CD4-positive, alpha-beta T cell treated with Interleukin-4 for 4 hours (primary cell): ENCODE results near the gene PLXND1.
"Not testable (repeated sequence)": the region's sequence is repeated elsewhere in the genome, so short reads cannot be mapped to it uniquely, and the experiment has no call there.

ENCODE experiments used
- DNase-seq: peaks from one replicate; pipeline ENCODE4 v3.0.0-alpha.2; 2020

PLXND1 gene

DNA sequence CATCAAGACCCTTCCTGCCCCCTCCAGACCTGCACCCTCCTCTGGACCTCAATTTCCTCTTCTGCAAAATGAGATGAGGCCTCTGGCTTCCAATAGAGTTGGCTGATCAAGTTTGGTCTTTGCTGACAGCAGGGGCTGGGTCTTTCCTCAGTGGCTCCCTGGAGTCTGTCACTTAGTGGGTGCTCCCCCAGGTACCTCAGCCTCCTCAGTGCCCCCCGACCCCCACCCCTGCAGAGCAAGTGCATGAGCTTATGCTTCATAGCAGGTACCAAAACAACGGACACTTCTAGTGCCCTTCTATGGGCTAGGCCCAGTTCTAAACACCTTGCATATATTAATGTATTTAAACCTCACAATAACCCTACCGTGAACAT lies 6.9 kb upstream of the PLXND1 start:
- DNase-seq, result no peak

DNA sequence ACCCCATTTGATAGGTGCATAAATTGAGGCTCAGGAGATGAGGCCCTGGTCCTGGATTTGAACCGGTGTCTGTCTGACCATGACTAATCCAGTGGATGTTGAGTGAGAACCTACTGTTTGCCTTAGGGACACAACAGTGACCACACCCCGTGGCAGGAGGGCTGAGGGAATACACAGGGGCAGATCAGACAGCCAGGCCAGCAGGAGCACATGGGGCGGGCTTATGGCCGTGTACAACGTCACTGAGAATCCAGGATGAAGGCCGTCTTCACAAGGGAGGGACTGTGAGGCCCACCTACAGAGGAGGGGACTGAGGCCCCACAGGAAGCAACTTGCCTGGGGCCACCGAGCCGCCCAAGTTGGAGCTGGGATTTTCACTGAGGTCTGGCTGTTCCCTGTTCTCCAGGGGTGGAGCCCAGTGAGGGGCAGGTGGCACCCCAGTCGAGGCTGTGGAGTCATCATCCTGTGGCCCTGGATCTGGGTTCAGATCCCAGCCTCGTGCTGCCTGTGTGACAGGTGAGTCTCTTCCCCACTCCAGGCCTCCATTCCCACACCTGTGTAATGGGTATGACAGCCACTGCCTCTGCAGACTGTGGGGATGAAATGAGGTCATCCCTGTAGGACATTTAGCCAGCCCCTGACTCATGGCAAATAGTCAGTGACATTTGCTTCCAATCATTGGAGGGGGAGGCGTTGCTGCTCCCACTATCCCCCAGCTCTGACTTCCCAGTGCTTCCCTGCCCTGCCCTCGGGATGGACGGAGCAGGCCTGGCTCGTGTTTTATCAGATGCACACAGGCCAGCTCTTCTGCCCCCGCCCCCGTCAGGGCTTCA lies 6.3 kb upstream of the PLXND1 start:
- DNase-seq, result no peak

DNA sequence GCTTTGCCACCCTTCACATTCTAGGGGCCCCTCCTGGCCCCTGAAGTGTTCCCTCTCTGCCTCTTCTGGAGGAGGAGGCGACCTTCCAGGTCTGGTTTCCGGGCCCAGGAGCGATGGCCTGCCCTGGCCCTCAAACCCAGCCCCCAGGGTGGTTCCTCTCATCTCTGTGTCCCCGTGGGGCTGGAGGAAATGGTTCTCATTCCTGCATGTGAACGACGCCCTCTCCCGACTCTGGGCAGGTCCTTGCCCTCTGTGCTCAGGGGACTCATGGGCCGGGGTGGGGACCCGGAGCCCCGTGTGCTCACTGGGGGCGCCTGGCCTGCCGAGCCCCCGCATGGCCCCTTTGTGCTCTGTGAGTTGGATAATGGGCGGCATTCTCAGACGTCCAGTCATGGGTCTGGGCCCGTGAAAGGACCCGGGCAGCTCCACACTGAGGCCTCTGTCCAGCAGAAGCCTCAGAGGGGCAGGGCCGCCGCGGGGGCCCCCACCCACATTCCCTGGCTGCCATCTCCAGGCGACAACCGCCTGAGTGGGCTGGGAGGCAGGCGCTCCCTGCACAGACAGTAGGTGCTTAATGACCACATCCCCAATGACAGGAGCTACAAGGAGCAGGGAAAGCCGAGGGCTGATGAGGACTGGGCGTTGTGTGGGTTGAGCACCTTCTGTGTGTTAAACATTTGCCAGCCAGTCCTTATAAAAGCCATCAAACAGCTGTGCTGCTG lies 5.5 kb upstream of the PLXND1 start:
- DNase-seq, result no peak

DNA sequence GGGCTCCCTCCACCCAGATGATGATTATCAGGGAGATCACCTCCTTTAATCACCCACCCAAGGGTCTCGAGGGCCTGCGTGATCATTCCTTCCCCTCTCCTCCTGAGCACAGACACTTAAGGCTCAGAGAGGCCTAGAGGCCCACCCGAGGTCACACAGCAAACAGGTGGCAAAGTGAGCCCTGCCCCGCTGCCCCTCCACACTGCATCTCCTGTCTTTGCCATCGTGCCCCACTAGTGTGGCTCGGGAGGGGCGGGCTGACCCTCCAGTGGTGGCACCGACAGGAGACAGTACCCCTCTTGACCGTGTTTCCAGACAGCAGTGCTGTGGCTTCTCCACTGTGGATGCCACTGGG lies 4.9 kb upstream of the PLXND1 start:
- DNase-seq, result no peak

DNA sequence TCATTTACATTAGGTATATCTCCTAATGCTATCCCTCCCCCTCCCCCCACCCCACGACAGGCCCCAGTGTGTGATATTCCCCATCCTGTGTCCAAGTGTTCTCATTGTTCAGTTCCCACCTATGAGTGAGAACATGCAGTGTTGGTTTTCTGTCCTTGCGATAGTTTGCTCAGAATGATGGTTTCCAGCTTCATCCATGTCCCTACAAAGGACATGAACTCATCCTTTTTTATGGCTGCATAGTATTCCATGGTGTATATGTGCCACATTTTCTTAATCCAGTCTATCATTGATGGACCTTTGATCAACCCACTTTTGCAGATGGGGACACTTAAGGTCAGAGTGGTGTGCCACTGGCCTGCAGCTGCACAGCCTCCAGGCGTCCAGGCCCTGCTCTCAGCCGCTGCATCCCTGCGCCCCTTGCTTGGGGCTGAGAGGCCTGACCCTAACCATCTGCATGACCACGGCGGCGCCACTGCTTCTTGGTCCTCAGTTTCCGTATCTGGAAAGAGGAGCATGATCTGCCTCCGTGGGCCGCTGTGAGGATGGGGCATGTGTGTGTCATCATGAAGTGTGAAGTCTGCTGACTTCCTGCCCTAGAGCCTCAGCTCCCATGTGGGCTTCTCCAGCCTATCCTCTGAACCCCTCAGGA lies 4.4 kb upstream of the PLXND1 start:
- DNase-seq, result not testable (repeated sequence)

DNA sequence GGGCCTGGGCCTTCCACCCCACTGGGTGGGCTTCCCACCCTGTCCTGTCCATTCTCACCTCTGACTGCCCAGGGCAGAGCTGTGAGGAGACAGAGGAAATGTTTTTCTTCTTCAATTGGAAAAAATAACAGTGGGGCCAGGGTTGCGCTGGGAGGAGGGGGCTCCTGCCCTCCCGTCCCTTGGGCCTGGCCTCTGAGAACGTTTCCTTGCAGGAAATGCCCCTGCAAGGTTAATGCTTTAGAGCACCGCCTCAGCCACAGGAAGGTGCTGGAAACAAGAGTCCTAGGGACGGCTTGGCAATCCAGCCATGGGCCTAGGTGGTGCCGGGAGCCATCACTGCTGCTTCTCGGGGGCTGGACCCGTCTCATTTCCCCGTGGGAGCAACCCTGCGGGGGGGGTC lies 3.8 kb upstream of the PLXND1 start:
- no peak for DNase-seq

DNA sequence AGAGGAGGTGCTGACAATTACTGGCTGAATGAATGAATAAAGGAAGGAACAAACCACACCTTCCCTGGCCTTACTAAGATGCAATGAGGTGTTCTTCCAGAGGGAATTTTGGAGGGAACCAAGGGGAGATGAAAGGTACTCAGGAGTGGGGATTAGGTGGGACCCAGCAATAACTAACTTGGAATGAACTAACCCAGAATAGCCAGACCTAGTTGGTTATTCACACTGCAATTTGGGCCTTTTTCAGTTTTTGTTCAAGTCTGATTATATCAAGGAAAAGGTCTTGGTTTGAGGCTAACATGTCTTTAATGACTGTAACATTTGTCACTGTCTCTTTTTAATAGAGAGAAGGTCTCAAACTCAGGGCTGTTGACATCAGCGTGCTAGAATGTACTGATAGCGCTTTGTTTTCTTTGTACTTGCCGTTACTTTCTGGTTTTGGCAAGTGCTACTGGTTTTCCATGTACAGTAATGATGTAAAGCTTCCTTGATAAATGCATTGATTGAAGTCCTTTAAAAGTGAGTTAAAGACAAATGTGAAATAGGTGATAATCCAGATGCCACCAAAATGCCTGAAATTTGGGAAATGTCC lies 3.2 kb upstream of the PLXND1 start:
- no peak for DNase-seq

DNA sequence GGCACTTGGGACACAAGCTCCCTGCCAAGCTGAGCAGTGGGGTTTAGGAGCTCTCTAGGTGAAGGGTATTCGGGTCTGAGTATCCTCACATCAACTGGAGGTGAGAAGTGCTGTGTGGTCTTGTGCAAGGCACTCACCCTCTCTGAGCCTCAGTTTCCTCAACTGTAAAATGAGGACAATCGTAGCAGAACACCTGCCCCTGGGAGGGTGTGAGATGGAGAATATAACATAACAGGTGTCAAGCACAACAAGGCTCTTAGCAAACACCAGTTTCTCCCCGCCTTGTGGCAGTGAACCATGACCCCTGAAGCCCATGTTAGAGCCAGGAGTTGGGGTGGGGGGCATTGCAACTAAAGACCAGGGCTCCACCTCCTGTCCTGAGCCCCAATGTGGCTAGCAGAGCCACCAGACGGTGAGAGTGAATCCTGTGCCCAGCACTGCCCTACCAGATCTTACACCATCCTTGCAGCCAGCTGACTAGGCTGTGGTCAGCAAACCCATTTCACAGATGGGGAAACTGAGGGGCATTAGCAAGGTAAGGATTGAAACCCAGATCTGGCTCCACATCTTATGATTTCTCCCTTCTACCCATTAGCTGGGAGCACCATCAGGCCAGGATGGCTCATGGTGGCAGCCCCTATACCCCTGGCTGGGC lies 2.6 kb upstream of the PLXND1 start:
- no peak for DNase-seq

DNA sequence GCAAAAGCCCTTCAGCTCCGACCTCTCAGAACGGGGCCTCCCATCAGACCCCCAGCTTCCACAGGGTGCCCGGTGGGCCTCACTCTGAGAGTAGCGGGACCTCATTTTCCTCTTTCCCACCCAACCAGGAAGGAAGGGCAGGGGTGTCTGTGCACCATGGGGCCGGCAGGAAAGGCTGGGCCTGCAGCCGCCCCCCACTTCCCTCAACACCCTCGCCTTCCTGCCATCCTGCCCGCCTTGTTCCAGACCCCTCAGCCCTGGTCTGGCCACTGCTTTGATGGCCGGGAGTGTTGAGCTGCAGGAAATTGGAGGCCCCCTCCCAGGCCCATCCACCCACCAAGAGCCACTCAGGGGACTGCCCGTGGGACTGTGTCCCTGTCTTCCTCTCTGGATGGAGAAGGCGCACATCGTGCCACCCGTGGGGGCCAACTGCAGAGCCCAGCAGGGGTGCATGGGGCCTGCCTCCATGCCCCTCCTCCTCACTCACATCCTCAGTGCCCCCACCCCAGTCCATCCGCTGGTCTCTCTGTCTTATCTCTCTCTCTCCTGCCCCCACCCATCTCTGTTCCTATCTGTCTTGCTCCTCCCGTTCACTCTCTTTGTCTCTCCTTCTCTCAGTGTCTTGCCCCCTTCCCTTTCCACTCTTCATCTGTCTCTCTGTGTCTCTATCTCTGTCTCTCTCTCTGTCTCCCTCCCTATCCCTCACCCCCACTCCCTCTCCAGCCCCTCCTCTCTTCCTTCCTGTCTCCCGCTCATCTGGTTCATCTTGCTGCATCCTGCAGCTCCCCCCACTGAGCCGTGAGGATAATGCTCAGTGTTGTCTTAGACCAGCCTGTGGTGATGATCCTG lies 1.8 kb upstream of the PLXND1 start:
- DNase-seq, result no peak

DNA sequence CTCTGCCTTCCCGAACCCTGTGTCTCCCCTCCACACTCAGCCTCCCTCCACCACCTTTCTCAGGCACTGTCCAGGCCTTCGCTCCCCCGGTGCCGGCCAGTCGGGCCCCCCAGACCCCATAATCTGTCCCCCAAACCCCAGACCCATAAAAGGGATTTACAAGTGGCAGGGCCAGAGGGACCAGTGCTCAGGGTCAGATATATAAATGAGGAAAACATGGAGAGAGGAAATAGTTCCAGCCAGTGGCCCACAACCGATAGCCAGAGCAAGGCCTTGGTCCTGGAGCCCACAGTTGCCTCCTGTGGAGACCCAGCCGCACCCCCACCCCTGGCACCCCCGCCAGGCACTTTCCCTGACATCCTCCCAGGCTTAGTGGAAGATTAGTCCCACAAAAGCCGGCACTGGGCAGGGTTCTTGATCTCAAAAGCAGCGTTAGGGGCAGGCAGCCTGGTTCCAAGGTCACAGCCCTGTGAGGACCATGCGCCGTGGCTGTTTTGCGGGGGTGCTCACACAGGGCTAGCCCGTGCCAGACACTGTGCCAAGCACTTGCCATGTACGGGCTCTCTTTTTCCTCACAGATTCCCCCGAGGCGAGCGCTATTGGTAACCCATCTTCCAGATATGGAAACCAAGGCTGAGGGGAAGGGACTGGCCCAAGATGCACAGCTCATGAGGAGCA lies 1.1 kb upstream of the PLXND1 start:
- DNase-seq, result no peak

DNA sequence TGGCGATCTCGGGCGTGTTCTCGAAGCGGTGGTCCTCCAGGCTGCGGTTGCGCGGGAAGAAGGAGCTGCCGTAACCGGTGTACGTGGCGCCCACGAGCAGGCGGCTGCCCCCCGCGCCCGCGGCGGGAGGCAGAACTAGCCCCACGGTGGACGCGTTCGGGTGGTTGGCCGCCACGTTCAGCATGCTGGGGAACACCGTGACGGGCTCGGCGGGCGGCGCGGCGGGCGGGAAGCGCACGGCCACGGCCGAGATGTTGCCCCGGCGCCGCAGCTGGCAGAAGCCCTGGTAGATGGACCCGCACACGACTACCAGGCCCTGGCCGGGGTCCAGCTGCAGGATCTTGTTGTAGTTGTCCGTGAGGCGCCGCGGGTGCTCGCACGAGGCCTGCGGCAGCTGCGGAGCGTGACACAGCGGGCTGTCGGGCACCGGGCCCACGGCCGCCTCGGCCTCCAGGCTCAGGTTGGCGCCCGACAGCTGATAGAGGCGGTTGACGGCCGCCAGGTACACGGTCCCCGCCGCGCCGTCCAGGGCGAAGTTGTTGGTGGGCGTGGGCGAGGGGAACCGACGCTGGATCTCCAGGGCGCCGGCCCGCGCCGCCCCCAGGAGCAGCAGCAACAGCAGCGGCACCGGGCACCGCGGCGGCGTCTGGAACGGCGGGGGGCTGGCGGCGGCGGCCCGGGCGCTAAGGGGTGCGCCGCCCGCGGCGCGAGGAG lies 397 bp downstream of the PLXND1 start:
- DNase-seq, result no peak

DNA sequence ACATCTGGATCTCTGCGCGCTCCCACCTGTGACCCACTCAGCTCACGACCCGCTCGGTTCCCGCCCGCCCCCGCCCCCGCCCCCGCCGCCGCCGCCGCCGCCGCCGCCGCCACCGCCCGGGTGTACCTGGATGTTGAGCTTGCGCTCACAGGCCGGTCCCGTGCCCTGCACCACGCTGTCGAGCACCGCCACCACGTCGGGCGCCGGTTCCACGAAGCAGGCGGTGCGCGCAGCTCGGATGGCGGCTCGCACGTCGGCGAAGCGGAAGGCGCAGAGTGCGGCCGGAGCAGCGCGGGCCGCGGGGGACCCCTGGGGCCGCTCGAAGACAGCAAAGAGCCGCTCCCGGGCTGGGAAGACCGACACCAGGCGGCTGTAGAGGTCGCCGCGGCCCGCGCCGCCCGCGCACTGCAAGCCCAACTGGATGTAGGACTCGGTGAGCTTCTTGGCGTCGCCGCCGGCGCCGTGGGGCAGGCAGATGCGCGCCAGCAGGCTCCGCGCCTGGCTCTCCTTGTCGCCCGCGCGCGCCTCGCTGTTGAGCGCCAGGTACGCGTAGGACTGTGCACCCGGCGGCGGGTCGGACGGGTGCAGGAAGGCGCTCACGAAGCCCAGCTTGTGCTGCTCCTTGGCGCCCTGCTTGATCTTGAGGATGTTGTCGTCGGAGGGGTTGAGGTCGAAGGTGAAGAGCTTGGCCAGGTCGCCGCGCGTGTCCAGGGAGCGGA lies 1.1 kb downstream of the PLXND1 start:
- DNase-seq, result peak; percentile 14

DNA sequence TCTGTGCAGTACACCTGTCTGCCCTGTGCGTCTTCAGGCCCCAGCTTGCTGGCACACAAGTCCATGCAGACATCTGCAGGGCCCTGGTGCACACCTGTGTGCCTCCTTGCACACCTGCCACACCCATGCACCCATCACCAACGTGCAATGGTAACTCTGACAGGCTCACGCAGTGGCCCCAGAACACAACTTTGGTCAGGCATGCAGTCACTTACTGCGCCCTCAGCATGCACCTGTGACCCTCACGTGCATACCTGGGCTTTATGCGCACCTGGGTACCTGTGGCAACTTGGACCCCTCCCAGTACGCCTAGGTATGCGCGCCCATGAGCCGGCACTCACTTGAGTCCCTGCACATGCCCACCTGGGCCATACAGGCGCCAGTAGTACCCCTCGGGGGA lies 1.7 kb downstream of the PLXND1 start:
- DNase-seq, result no peak

DNA sequence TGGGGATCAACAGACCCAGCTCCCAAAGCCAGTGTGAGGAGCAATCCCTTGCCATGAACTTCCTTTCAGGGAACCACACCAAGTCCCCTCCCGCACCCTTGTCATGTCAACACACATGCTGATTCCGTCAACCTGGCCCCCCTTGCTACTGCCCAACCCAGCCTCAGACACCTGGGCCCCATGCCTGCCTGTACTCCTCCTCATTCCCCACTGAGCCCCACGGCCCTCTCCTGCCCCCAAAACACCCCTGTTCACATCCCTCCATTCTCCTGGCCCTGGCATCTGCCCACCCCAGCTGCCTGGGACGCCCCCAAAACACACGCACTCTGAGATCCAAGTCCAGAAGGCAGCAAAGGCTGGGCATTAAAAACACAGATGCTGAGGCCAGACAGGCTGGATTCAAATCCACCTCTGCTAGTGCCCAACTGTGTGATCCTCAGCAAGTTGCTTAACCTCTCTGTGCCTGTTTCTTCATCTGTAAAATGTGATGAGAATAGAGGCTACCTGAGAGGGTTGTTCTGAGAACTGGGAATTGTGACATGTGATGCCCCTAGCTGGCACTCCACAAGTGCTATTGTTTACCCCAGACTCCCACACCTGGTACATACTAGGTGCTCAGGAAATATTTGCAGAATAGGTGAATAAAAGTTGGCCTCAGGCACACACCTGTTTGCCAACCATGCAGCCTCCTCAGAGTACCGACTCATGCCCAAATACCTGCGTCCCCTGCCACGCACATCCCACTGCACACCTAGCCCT lies 2.3 kb downstream of the PLXND1 start:
- DNase-seq, result no peak

DNA sequence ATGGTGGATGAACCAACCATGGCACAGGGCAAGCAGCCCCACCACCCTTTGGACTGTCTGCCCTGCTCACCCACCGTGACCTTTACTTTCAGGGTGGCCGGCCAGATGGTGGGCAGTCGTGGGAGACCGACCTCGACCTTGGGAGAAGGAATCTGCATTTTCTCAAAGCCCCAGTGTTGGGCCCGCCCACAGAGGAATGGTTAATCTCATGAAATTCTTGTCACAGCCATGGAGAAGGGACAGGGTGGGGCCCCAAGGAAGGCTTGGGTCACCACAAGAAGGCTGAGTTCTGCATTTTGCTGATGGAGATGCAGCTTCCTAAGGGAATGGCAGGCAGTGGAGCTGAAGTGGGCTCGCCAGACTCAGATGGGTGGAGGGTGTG lies 2.9 kb downstream of the PLXND1 start:
- DNase-seq, result no peak

DNA sequence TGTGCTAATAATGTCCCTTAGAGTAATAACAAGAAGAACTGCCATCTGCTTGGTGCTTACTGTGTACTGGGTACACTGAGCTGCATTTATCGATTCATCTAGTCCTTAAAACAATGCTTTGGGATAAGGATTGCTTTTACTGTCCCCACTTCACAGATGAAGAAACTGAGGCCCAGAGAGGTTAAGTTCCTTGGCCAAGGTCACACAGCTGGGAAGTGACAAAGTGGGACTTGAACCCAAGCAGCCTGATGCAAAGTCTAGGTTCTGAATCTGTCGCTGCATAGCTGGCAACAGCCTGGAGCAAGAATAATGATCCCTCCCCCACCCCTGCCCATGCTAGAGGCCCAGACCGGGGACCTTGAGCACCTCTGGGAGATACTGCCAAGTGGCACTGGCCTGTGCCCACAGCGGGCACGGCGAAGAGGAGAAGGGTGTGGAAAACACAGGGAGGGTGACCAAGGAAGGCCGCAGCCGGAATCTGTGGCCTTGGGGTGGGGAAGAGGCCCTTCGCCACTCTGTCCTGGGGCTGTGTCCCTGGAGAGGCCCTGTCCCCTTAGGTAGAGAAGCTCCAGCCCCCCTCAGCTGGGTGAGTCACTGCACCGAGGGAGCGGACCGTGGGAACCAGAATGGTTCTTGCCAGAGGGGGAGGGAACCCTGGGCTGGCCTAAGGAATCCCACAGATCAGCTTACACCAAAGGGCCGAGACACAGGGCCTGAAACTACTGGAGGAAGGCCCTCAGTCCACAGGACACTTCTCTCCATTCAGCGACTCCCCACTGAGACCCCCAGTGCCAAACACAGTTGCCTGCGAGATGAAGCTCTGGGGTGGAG lies 3.5 kb downstream of the PLXND1 start:
- DNase-seq, result no peak

DNA sequence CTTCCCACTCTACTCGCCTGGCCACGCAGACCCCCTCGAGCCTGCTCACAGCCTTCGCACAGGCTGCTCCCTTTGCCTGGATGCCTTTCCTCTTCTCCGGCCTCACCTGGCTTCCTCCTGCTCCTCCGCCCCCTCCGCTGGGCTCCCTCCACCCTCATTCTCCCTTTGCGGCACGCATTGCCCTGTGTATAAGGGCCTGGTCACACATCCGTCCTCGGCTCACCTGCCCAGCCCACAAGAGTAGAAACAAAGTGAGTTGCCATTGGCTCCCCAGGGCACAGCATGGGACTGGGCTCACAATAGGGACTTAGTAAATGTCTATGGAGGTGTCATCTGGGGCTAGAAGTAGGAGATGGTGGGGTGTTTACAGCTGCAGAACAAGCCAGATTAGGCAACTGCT lies 4.2 kb downstream of the PLXND1 start:
- DNase-seq, result no peak

DNA sequence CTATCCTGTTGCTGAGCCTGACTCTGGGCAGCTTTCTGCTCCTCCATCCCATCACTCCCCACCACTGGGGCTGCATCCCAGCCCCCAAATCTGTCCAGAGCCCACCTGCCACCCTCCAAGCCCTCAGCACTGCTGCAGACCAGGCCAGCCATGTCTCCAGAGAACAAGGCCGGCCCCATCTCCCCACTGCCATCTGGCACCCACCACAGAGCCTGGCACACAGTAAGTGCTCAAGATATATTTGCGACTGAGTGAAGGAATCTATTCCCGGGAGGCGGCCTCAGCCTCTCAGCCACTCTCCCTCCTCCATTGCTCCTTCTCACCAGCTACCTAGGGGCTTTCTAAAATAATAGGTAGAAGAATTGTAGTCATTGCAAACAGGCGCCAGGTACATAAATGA lies 4.8 kb downstream of the PLXND1 start:
- no peak for DNase-seq

DNA sequence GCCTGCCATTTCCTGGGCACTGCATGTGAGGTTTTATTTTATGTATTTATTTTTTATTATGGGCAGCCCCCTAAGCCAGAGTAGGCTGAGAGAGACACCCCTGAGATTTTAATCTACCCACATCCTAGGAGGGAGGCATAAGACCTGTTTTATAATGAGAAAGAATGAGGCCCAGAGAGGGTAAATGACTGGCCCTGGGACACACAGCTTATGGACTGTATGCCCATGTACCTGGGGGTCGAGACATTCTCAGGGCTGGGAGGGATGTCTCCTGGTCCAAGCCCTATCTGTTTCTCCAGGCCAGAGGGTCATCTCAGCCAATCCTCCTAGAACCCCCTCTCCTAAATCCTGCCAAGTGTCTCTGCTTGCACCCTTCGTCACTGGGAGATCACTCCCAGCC lies 6.1 kb downstream of the PLXND1 start:
- no peak for DNase-seq
